IMR-90 (cell line): ENCODE results near the gene HNMT.

ENCODE experiments used
- CEBPB ChIP-seq: IDR thresholded peaks from 2 replicates; pipeline ENCODE4 v1.6.1; 2012; ENCODE audit warnings: low read depth, low read length, improper control_type of control experiment
- CHD1 ChIP-seq: IDR thresholded peaks from 2 replicates; pipeline ENCODE4 v1.6.1; 2012; ENCODE audit warnings: low read depth, low read length, improper control_type of control experiment
- CTCF ChIP-seq: conservative IDR thresholded peaks from 2 replicates; pipeline ENCODE4 v1.5.1; 2012; ENCODE audit warnings: mild to moderate bottlenecking, low read depth, low read length, improper control_type of control experiment
- FOS ChIP-seq: fragments of 150-350 bp; IDR thresholded peaks from 2 replicates; pipeline ENCODE4 v1.6.1; 2016; ENCODE audit warnings: low read depth, low read length
- MAZ ChIP-seq: IDR thresholded peaks from 2 replicates; pipeline ENCODE4 v1.6.1; 2012; ENCODE audit warnings: low read depth, mild to moderate bottlenecking, low read length, improper control_type of control experiment, moderate library complexity, borderline replicate concordance
- POLR2A ChIP-seq: IDR thresholded peaks from 2 replicates; pipeline ENCODE4 v1.6.1; 2012; ENCODE audit warnings: mild to moderate bottlenecking, low read depth, low read length
- RCOR1 ChIP-seq: IDR thresholded peaks from 2 replicates; pipeline ENCODE4 v1.6.1; 2012; ENCODE audit warnings: mild to moderate bottlenecking, low read length, improper control_type of control experiment; ENCODE audit not compliant: insufficient replicate concordance
- RFX5 ChIP-seq: IDR thresholded peaks from 2 replicates; pipeline ENCODE4 v1.8.0; 2012; ENCODE audit warnings: low read depth, mild to moderate bottlenecking, low read length, moderate library complexity
- SMC3 ChIP-seq: fragments of 150-350 bp; IDR thresholded peaks from 2 replicates; pipeline ENCODE4 v1.6.1; 2016; ENCODE audit warnings: low read depth, mild to moderate bottlenecking, antibody characterized with exemption, low read length, moderate library complexity
- USF2 ChIP-seq: fragments of 150-350 bp; IDR thresholded peaks from 2 replicates; pipeline ENCODE4 v1.6.1; 2017; ENCODE audit warnings: mild to moderate bottlenecking, antibody characterized with exemption, low read length, low read depth

- TF ChIP-seq RCOR1: no peak
- TF ChIP-seq CTCF: no peak
- TF ChIP-seq USF2: no peak
- TF ChIP-seq POLR2A: no peak
- TF ChIP-seq RFX5: no peak
- no peak for TF ChIP-seq SMC3
- no peak for TF ChIP-seq CEBPB
- TF ChIP-seq MAZ: no peak
- TF ChIP-seq FOS: no peak
- TF ChIP-seq CHD1: no peak
Measured at GRCh38 chr2:137973280-137973679, 9.0 kb downstream of the HNMT start.
